Progenitor cell of endocrine pancreas (in vitro differentiated cells): ENCODE measurements around the gene APCDD1L. TPM values are rescaled to one million over a fixed set of nuclear protein-coding genes. Genes with fewer than 3 reads are reported as not detected.
"Not testable (repeated sequence)": the region's sequence is repeated elsewhere in the genome, so short reads cannot be mapped to it uniquely, and the experiment has no call there.

Experiments
- DNase-seq: peaks from one replicate; pipeline ENCODE4 v3.0.0; 2021; ENCODE audit warnings: low spot score; ENCODE audit not compliant: unreplicated experiment
- H3K27ac Mint-ChIP-seq: 2 replicates; pipeline ENCODE4 v1.8.0; 2021; ENCODE audit warnings: mild to moderate bottlenecking, moderate library complexity, mixed read lengths
- H3K27me3 Mint-ChIP-seq: 2 replicates; pipeline ENCODE4 v1.8.0; 2021; ENCODE audit warnings: mixed read lengths
- H3K36me3 Mint-ChIP-seq: 2 replicates; pipeline ENCODE4 v1.8.0; 2022; ENCODE audit warnings: mixed read lengths; ENCODE audit not compliant: insufficient read depth
- H3K4me1 Mint-ChIP-seq: 2 replicates; pipeline ENCODE4 v1.8.0; 2021; ENCODE audit warnings: low read depth, mixed read lengths
- H3K4me3 Mint-ChIP-seq: 2 replicates; pipeline ENCODE4 v1.8.0; 2021; ENCODE audit warnings: low read depth, mild to moderate bottlenecking, moderate library complexity, mixed read lengths
- H3K9me3 Mint-ChIP-seq: 2 replicates; pipeline ENCODE4 v1.8.0; 2021; ENCODE audit warnings: low read depth, mixed read lengths
- total RNA-seq: library from RNA; stranded (reverse); gene quantifications from 2 replicates; pipeline ENCODE4 v1.2.1, GENCODE V29; 2021
- TF ChIP-seq, protein P1 (sequence below): fragments of 200-600 bp; sonication (generic); IDR thresholded peaks from one replicate; pipeline ENCODE4 v1.5.0; 2021; ENCODE audit warnings: antibody characterized with exemption, mild to moderate bottlenecking; ENCODE audit not compliant: unreplicated experiment

The APCDD1L gene
- total RNA-seq, 1 donor from 2014 or later = not detected

GRCh38 chr20:58512808-58513552 is 2.2 kb downstream of the APCDD1L start:
- Mint-ChIP-seq H3K9me3 (no peaks in the 10 kb centered on the region), H3K4me1 (no peaks in the 10 kb centered on the region), H3K36me3 (no peaks in the 10 kb centered on the region), H3K4me3 (no peak overlapping the region), H3K27me3 (peaks cover 68% of the 10 kb centered on the region), H3K27ac (no peak overlapping the region)
- TF ChIP-seq, protein P1, sequence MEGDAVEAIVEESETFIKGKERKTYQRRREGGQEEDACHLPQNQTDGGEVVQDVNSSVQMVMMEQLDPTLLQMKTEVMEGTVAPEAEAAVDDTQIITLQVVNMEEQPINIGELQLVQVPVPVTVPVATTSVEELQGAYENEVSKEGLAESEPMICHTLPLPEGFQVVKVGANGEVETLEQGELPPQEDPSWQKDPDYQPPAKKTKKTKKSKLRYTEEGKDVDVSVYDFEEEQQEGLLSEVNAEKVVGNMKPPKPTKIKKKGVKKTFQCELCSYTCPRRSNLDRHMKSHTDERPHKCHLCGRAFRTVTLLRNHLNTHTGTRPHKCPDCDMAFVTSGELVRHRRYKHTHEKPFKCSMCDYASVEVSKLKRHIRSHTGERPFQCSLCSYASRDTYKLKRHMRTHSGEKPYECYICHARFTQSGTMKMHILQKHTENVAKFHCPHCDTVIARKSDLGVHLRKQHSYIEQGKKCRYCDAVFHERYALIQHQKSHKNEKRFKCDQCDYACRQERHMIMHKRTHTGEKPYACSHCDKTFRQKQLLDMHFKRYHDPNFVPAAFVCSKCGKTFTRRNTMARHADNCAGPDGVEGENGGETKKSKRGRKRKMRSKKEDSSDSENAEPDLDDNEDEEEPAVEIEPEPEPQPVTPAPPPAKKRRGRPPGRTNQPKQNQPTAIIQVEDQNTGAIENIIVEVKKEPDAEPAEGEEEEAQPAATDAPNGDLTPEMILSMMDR = no peak
- DNase-seq = no peak

DNA sequence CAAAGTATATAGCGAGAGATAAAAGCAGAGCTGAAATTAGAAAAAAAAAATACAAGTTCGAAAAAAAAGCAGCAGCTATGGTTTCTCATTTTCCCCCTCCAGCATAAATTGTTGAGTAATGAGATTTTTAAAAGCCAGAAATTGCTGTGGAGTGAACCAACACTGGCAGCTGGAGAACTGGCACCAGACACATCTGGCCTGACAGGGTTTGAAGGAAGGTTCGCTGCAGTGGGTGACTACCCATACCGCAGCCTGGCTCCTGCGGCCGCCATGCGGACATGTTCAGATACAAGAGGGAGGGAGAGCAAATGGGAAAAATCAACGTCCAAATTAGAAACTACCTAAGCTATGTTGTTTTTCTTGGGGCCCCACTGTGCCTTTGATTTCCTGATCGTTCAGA is 3.3 kb downstream of the APCDD1L start:
- no peaks in the 10 kb centered on the region for H3K9me3 Mint-ChIP-seq
- H3K36me3 Mint-ChIP-seq = peaks cover 2% of the 10 kb centered on the region
- H3K27me3 Mint-ChIP-seq = peaks cover 57% of the 10 kb centered on the region
- DNase-seq = no peak
- H3K4me3 Mint-ChIP-seq = no peak overlapping the region
- no peaks in the 10 kb centered on the region for H3K4me1 Mint-ChIP-seq
- no peak overlapping the region for H3K27ac Mint-ChIP-seq
- TF ChIP-seq, protein P1 = no peak

- Mint-ChIP-seq H3K4me3 (no peak overlapping the region), H3K4me1 (no peaks in the 10 kb centered on the region), H3K36me3 (peaks cover 2% of the 10 kb centered on the region), H3K9me3 (no peaks in the 10 kb centered on the region), H3K27me3 (peaks cover 52% of the 10 kb centered on the region), H3K27ac (no peak overlapping the region)
- DNase-seq = no peak
- TF ChIP-seq, protein P1 = no peak
Observed at GRCh38 chr20:58511364-58511763, 3.8 kb downstream of the APCDD1L start.

GRCh38 chr20:58510921-58511320 is 4.3 kb downstream of the APCDD1L start:
- H3K36me3 Mint-ChIP-seq = peaks cover 4% of the 10 kb centered on the region
- no peak for DNase-seq
- H3K27me3 Mint-ChIP-seq = peaks cover 48% of the 10 kb centered on the region
- H3K27ac Mint-ChIP-seq = no peak overlapping the region
- TF ChIP-seq, protein P1 = no peak
- H3K4me1 Mint-ChIP-seq = no peaks in the 10 kb centered on the region
- no peaks in the 10 kb centered on the region for H3K9me3 Mint-ChIP-seq
- no peak overlapping the region for H3K4me3 Mint-ChIP-seq

DNA sequence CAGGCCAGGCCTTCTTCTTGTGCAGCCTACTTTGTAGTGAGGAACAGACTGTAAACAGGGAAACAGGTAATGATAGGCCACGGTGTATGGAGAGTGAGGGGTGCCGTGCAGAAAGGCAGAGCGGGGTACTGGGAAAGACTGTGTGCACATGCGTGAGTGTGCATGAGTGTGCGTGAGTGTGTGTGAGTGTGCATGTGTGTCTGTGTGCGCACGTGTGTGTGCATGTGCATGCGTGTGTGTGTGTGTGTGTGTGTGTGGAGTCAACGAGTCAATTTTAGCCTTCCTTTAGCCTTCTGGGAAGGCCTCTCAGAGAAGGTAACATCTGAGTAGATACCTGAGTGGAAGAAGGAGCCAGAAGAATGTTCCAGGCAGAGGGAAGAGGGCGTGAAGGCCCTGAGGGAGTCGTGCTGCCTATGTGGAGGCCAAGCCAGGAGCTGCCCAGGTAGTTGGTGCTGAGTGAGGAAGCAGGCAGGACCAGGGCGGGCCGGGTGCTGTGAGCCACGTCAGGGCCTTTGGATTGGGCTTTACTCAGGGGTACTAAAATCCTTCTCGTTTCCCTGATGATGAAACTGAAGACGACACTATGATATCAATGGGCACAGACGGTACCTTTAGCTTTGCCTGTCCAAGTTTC is 6.3 kb downstream of the APCDD1L start:
- no peaks in the 10 kb centered on the region for H3K4me1 Mint-ChIP-seq
- TF ChIP-seq, protein P1 = no peak
- H3K4me3 Mint-ChIP-seq = no peak overlapping the region
- no peak overlapping the region for H3K27ac Mint-ChIP-seq
- peaks cover 32% of the 10 kb centered on the region for H3K27me3 Mint-ChIP-seq
- H3K36me3 Mint-ChIP-seq = peaks cover 4% of the 10 kb centered on the region
- peaks cover 3% of the 10 kb centered on the region for H3K9me3 Mint-ChIP-seq
- no peak for DNase-seq

DNA sequence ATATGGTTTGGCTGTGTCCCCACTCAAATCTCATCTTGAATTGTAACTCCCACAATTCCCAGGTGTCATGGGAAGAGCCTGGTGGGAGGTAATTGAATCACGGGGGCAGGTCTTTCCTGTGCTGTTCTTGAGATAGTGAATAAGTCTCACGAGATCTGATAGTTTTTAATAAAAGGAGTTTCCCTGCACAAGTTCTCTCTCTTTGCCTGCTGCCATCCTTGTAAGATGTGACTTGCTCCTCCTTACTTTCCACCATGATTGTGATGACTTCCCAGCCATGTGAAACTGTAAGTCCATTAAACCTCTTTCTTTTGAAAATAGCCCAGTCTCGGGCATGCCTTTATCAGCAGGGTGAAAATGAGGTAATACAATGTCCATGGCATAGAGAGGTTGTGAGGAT is 8.2 kb downstream of the APCDD1L start:
- H3K36me3 Mint-ChIP-seq, H3K9me3 Mint-ChIP-seq, DNase-seq, H3K27ac Mint-ChIP-seq, H3K4me1 Mint-ChIP-seq, H3K4me3 Mint-ChIP-seq: not testable (repeated sequence)
- peaks cover 13% of the 10 kb centered on the region for H3K27me3 Mint-ChIP-seq
